Left ventricle myocardium inferior (tissue), 1 donor: ENCODE data around the gene MAGEF1. TPM values are rescaled to one million over a fixed set of nuclear protein-coding genes. Genes with fewer than 3 reads are reported as not detected.

Source experiments
- DNase-seq: peaks from one replicate; pipeline ENCODE4 v3.0.0-alpha.2; 2020
- H3K27ac ChIP-seq: fragments of 200-600 bp; replicated peaks from 2 replicates; pipeline ENCODE4 v1.8.0; 2021
- H3K27me3 ChIP-seq: fragments of 200-600 bp; 2 replicates; pipeline ENCODE4 v1.8.0; 2021; ENCODE audit warnings: low read depth
- H3K36me3 ChIP-seq: fragments of 200-600 bp; 2 replicates; pipeline ENCODE4 v1.8.0; 2021
- H3K4me1 ChIP-seq: fragments of 200-600 bp; 2 replicates; pipeline ENCODE4 v1.8.0; 2021
- H3K4me3 ChIP-seq: fragments of 200-600 bp; 2 replicates; pipeline ENCODE4 v1.8.0; 2021; ENCODE audit warnings: mild to moderate bottlenecking, moderate library complexity
- H3K9me3 ChIP-seq: fragments of 200-600 bp; replicated peaks from 2 replicates; pipeline ENCODE4 v1.8.0; 2021
- CTCF ChIP-seq: fragments of 200-600 bp; IDR thresholded peaks from 2 replicates; pipeline ENCODE4 v1.8.0; 2021; ENCODE audit warnings: antibody characterized with exemption, mild to moderate bottlenecking, borderline replicate concordance
- intact Hi-C: fragments of 100-400 bp; cut with micrococcal nuclease; formaldehyde crosslinking; loops from one replicate; pipeline ENCODE4 v1.11.0; 2022
- total RNA-seq: library from RNA; stranded (reverse); fragmentation: NEBNext Ultra II Directional; extraction: Animal tissue kit (Norgen Biotek cat#: 25700); gene quantifications from one replicate; pipeline ENCODE4 v1.2.1, GENCODE V29; 2021
- donor health status: DM: no; HTN: yes; CAD: no; lungs with severe emphysema.

The MAGEF1 gene
- total RNA-seq, 1 donor from 2014 or later: 35.7 TPM

- H3K9me3 ChIP-seq: no peaks in the 10 kb centered on the region
- no peak overlapping the region for H3K27ac ChIP-seq
- intact Hi-C loops: no loop called here
- no peak overlapping the region for H3K4me3 ChIP-seq
- H3K36me3 ChIP-seq: no peaks in the 10 kb centered on the region
- TF ChIP-seq CTCF: no peak
- DNase-seq: no peak
- no peaks in the 10 kb centered on the region for H3K4me1 ChIP-seq
- peaks cover 37% of the 10 kb centered on the region for H3K27me3 ChIP-seq
Observed at GRCh38 chr3:184741259-184741556, 29.3 kb upstream of the MAGEF1 start.

- H3K27ac ChIP-seq: no peak overlapping the region
- H3K4me3 ChIP-seq: no peak overlapping the region
- H3K4me1 ChIP-seq: no peaks in the 10 kb centered on the region
- H3K27me3 ChIP-seq: peaks cover 32% of the 10 kb centered on the region
- intact Hi-C loops: no loop called here
- no peak for DNase-seq
- H3K36me3 ChIP-seq: no peaks in the 10 kb centered on the region
- no peak for TF ChIP-seq CTCF
- H3K9me3 ChIP-seq: no peaks in the 10 kb centered on the region
Observed at GRCh38 chr3:184740509-184741258, 28.8 kb upstream of the MAGEF1 start.

- DNase-seq: no peak
- Histone ChIP-seq H3K9me3 (no peaks in the 10 kb centered on the region), H3K27ac (no peak overlapping the region), H3K4me1 (no peaks in the 10 kb centered on the region), H3K36me3 (no peaks in the 10 kb centered on the region), H3K27me3 (peaks cover 31% of the 10 kb centered on the region), H3K4me3 (no peak overlapping the region)
- TF ChIP-seq CTCF: no peak
- intact Hi-C loops: no loop called here
Observed at GRCh38 chr3:184739594-184740505, 28.0 kb upstream of the MAGEF1 start.

GRCh38 chr3:184738982-184739381, 27.1 kb upstream of the MAGEF1 start:
- H3K27ac ChIP-seq: no peak overlapping the region
- intact Hi-C loops: no loop called here
- no peak for TF ChIP-seq CTCF
- H3K9me3 ChIP-seq: no peaks in the 10 kb centered on the region
- H3K4me1 ChIP-seq: no peaks in the 10 kb centered on the region
- H3K36me3 ChIP-seq: no peaks in the 10 kb centered on the region
- H3K27me3 ChIP-seq: peaks cover 24% of the 10 kb centered on the region
- DNase-seq: no peak
- no peak overlapping the region for H3K4me3 ChIP-seq

- H3K9me3 ChIP-seq: no peaks in the 10 kb centered on the region
- no peak for DNase-seq
- peaks cover 23% of the 10 kb centered on the region for H3K27me3 ChIP-seq
- no peak for TF ChIP-seq CTCF
- H3K36me3 ChIP-seq: no peaks in the 10 kb centered on the region
- H3K27ac ChIP-seq: no peak overlapping the region
- intact Hi-C loops: no loop called here
- no peak overlapping the region for H3K4me3 ChIP-seq
- no peaks in the 10 kb centered on the region for H3K4me1 ChIP-seq
Observed at GRCh38 chr3:184738506-184738890, 26.6 kb upstream of the MAGEF1 start.
